BE2C (cell line): ENCODE results near the gene FYN.
A peak's percentile ranks its signal among the peaks of the same experiment; 100 is the strongest.

ENCODE experiments used
- DNase-seq: peaks from one replicate; pipeline ENCODE4 v3.0.0-alpha.2; 2020
- H3K27me3 ChIP-seq: fragments of 250-450 bp; sonication (Bioruptor Pico); 2 replicates; pipeline ENCODE4 v1.5.1; 2020; ENCODE audit warnings: mild to moderate bottlenecking
- H3K36me3 ChIP-seq: fragments of 250-450 bp; sonication (Bioruptor Pico); 2 replicates; pipeline ENCODE4 v1.5.1; 2020; ENCODE audit warnings: mild to moderate bottlenecking
- H3K4me1 ChIP-seq: fragments of 250-450 bp; sonication (Bioruptor Pico); 2 replicates; pipeline ENCODE4 v1.5.1; 2020
- H3K4me3 ChIP-seq: 2 replicates; pipeline ENCODE4 v1.5.1; 2011; ENCODE audit warnings: low read depth, low read length
- H3K9me3 ChIP-seq: fragments of 250-450 bp; sonication (Bioruptor Pico); 2 replicates; pipeline ENCODE4 v1.5.1; 2020
- TF ChIP-seq, protein P1 (sequence below): IDR thresholded peaks from 2 replicates; pipeline ENCODE4 v1.5.1; 2012; ENCODE audit warnings: mild to moderate bottlenecking, low read depth, low read length

FYN gene

GRCh38 chr6:111674413-111674812 lies 198.8 kb downstream of the FYN start:
- no peak for DNase-seq
- Histone ChIP-seq H3K27me3 (no peaks in the 10 kb centered on the region), H3K4me3 (no peak overlapping the region), H3K9me3 (no peaks in the 10 kb centered on the region), H3K4me1 (no peaks in the 10 kb centered on the region), H3K36me3 (peaks cover 40% of the 10 kb centered on the region)
- TF ChIP-seq, protein P1, sequence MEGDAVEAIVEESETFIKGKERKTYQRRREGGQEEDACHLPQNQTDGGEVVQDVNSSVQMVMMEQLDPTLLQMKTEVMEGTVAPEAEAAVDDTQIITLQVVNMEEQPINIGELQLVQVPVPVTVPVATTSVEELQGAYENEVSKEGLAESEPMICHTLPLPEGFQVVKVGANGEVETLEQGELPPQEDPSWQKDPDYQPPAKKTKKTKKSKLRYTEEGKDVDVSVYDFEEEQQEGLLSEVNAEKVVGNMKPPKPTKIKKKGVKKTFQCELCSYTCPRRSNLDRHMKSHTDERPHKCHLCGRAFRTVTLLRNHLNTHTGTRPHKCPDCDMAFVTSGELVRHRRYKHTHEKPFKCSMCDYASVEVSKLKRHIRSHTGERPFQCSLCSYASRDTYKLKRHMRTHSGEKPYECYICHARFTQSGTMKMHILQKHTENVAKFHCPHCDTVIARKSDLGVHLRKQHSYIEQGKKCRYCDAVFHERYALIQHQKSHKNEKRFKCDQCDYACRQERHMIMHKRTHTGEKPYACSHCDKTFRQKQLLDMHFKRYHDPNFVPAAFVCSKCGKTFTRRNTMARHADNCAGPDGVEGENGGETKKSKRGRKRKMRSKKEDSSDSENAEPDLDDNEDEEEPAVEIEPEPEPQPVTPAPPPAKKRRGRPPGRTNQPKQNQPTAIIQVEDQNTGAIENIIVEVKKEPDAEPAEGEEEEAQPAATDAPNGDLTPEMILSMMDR = no peak

- no peaks in the 10 kb centered on the region for H3K4me1 ChIP-seq
- TF ChIP-seq, protein P1 = no peak
- H3K9me3 ChIP-seq = no peaks in the 10 kb centered on the region
- peaks cover 41% of the 10 kb centered on the region for H3K36me3 ChIP-seq
- DNase-seq = no peak
- H3K4me3 ChIP-seq = no peak overlapping the region
- no peaks in the 10 kb centered on the region for H3K27me3 ChIP-seq
Measured at GRCh38 chr6:111673937-111674336, 199.3 kb downstream of the FYN start.

- H3K9me3 ChIP-seq = no peaks in the 10 kb centered on the region
- TF ChIP-seq, protein P1 = no peak
- no peaks in the 10 kb centered on the region for H3K4me1 ChIP-seq
- H3K4me3 ChIP-seq = no peak overlapping the region
- no peak for DNase-seq
- no peaks in the 10 kb centered on the region for H3K27me3 ChIP-seq
- H3K36me3 ChIP-seq = peaks cover 43% of the 10 kb centered on the region
Measured at GRCh38 chr6:111673532-111673931, 199.7 kb downstream of the FYN start.

GRCh38 chr6:111672761-111673450 lies 200.3 kb downstream of the FYN start:
- Histone ChIP-seq H3K36me3 (peaks cover 46% of the 10 kb centered on the region), H3K27me3 (no peaks in the 10 kb centered on the region)

GRCh38 chr6:111669326-111669725 lies 203.9 kb downstream of the FYN start:
- Histone ChIP-seq H3K4me3 (no peak overlapping the region), H3K4me1 (peaks cover 1% of the 10 kb centered on the region), H3K9me3 (no peaks in the 10 kb centered on the region), H3K36me3 (peaks cover 41% of the 10 kb centered on the region), H3K27me3 (no peaks in the 10 kb centered on the region)
- TF ChIP-seq, protein P1 = no peak
- DNase-seq = no peak

More at GRCh38 chr6:111672761-111673450, 200.3 kb downstream of the FYN start:
- Histone ChIP-seq H3K9me3 (no peaks in the 10 kb centered on the region), H3K4me1 (no peaks in the 10 kb centered on the region), H3K4me3 (no peak overlapping the region)
- TF ChIP-seq, protein P1 = no peak
- no peak for DNase-seq

- no peaks in the 10 kb centered on the region for H3K27me3 ChIP-seq
- peaks cover 10% of the 10 kb centered on the region for H3K4me1 ChIP-seq
- no peak for DNase-seq
- no peaks in the 10 kb centered on the region for H3K9me3 ChIP-seq
- TF ChIP-seq, protein P1 = 0 out of 2 replicates have a peak, but pooled peaks have one; percentile 19
- peaks cover 33% of the 10 kb centered on the region for H3K36me3 ChIP-seq
- no peak overlapping the region for H3K4me3 ChIP-seq
Measured at GRCh38 chr6:111668410-111668809, 204.8 kb downstream of the FYN start.
